ENCODE results near the gene GFRAL.
A peak's percentile ranks its signal among the peaks of the same experiment; 100 is the strongest.

The GFRAL gene

GRCh38 chr6:55438203-55438602 is 110.9 kb downstream of the GFRAL start:
- peaks cover 0 to 1% of the 10 kb centered on the region in 2 donors for H3K4me1 ChIP-seq (ENCODE audit: control insufficient read depth in 2 of 2, insufficient read depth in 1 of 2, low read depth in 1 of 2, low read length in 2 of 2)
- no CpG with 5 or more reads among the region's 3 CpGs for WGBS, 2 donors (ENCODE audit: extremely low coverage in 2 of 2, insufficient read length in 2 of 2, insufficient replicate concordance in 1 of 2)
- H3K9me3 ChIP-seq (replicated peaks in 1 of 2; ENCODE audit: control insufficient read depth in 2 of 2, insufficient read depth in 1 of 2, low read depth in 1 of 2, low read length in 2 of 2), result no peaks in the 10 kb centered on the region
- H3K79me1 ChIP-seq (ENCODE audit: low read depth, low read length), result no peaks in the 10 kb centered on the region
- no peak overlapping the region for H3K9ac ChIP-seq (ENCODE audit: low read depth, low read length, poor library complexity)
- no peak overlapping the region for H3K4me2 ChIP-seq (ENCODE audit: insufficient read depth, low read length, poor library complexity, severe bottlenecking)
- no peak overlapping the region for H2BK15ac ChIP-seq (ENCODE audit: low read length)
- H3K27me3 ChIP-seq (ENCODE audit: control insufficient read depth in 3 of 3, insufficient read depth in 3 of 3, low read depth in 1 of 3, low read length in 3 of 3), result no peaks in the 10 kb centered on the region
- no peak for DNase-seq (ENCODE audit: low spot score)
- no peak overlapping the region for H3K4ac ChIP-seq (ENCODE audit: low read length)
- H3K27ac ChIP-seq (replicated peaks; ENCODE audit: low read length), result no peak overlapping the region
- H3K18ac ChIP-seq (ENCODE audit: low read length), result no peak overlapping the region
- H3K4me3 ChIP-seq (ENCODE audit: low read length in 2 of 2), result no peak overlapping the region
- no peaks in the 10 kb centered on the region for H3K36me3 ChIP-seq (replicated peaks in 1 of 2; ENCODE audit: control insufficient read depth in 2 of 2, insufficient read depth in 2 of 2, low read length in 2 of 2)
- no peak overlapping the region for H3K23ac ChIP-seq (ENCODE audit: low read depth, low read length, poor library complexity)
- H4K91ac ChIP-seq (ENCODE audit: low read depth, low read length, poor library complexity), result no peak overlapping the region
- H2BK120ac ChIP-seq (ENCODE audit: low read depth, low read length), result no peak overlapping the region
- H3K14ac ChIP-seq (ENCODE audit: low read length), result no peak overlapping the region
- H2AK5ac ChIP-seq (ENCODE audit: low read depth, low read length), result no peak overlapping the region
- no peak overlapping the region for H2AFZ ChIP-seq (ENCODE audit: low read length)
- no peak overlapping the region for H2BK5ac ChIP-seq (ENCODE audit: low read length)
- H4K8ac ChIP-seq (ENCODE audit: low read depth, low read length), result no peak overlapping the region
- H2BK12ac ChIP-seq (ENCODE audit: low read length), result no peak overlapping the region

- H2BK120ac ChIP-seq (ENCODE audit: low read depth, low read length), result no peak overlapping the region
Observed at GRCh38 chr6:55443238-55444134, 116.2 kb downstream of the GFRAL start.

GRCh38 chr6:55445648-55446204 is 118.5 kb downstream of the GFRAL start:
- Histone ChIP-seq H3K23ac (ENCODE audit: low read depth, low read length, poor library complexity) (no peak overlapping the region), H2BK5ac (ENCODE audit: low read length) (no peak overlapping the region), H3K9ac (ENCODE audit: low read depth, low read length, poor library complexity) (no peak overlapping the region), H2BK15ac (ENCODE audit: low read length) (no peak overlapping the region), H2BK12ac (ENCODE audit: low read length) (no peak overlapping the region), H3K4me2 (ENCODE audit: insufficient read depth, low read length, poor library complexity, severe bottlenecking) (no peak overlapping the region), H4K91ac (ENCODE audit: low read depth, low read length, poor library complexity) (no peak overlapping the region), H2AK5ac (ENCODE audit: low read depth, low read length) (no peak overlapping the region), H3K14ac (ENCODE audit: low read length) (no peak overlapping the region), H3K9me3 (replicated peaks in 1 of 2; ENCODE audit: control insufficient read depth in 2 of 2, insufficient read depth in 1 of 2, low read depth in 1 of 2, low read length in 2 of 2) (no peaks in the 10 kb centered on the region), H3K4me1 (ENCODE audit: control insufficient read depth in 2 of 2, insufficient read depth in 1 of 2, low read depth in 1 of 2, low read length in 2 of 2) (no peaks in the 10 kb centered on the region), H3K79me1 (ENCODE audit: low read depth, low read length) (no peaks in the 10 kb centered on the region), H3K27ac (replicated peaks; ENCODE audit: low read length) (no peak overlapping the region), H3K4me3 (ENCODE audit: low read length in 2 of 2) (no peak overlapping the region), H2AFZ (ENCODE audit: low read length) (peak overlapping the region; percentile 43), H4K8ac (ENCODE audit: low read depth, low read length) (no peak overlapping the region), H2BK120ac (ENCODE audit: low read depth, low read length) (no peak overlapping the region), H3K18ac (ENCODE audit: low read length) (no peak overlapping the region), H3K36me3 (replicated peaks in 1 of 2; ENCODE audit: control insufficient read depth in 2 of 2, insufficient read depth in 2 of 2, low read length in 2 of 2) (no peaks in the 10 kb centered on the region), H3K4ac (ENCODE audit: low read length) (no peak overlapping the region), H3K27me3 (ENCODE audit: control insufficient read depth in 3 of 3, insufficient read depth in 3 of 3, low read depth in 1 of 3, low read length in 3 of 3) (no peaks in the 10 kb centered on the region)
- WGBS, 2 donors (ENCODE audit: extremely low coverage in 2 of 2, insufficient read length in 2 of 2, insufficient replicate concordance in 1 of 2), result no CpG with 5 or more reads among the region's 1 CpG
- DNase-seq (ENCODE audit: low spot score), result peak; percentile 32

More at GRCh38 chr6:55443238-55444134, 116.2 kb downstream of the GFRAL start:
- Histone ChIP-seq H3K4ac (ENCODE audit: low read length) (no peak overlapping the region), H3K27ac (replicated peaks; ENCODE audit: low read length) (no peak overlapping the region), H3K4me2 (ENCODE audit: insufficient read depth, low read length, poor library complexity, severe bottlenecking) (no peak overlapping the region), H2AFZ (ENCODE audit: low read length) (no peak overlapping the region), H3K9ac (ENCODE audit: low read depth, low read length, poor library complexity) (no peak overlapping the region), H3K9me3 (replicated peaks in 1 of 2; ENCODE audit: control insufficient read depth in 2 of 2, insufficient read depth in 1 of 2, low read depth in 1 of 2, low read length in 2 of 2) (no peaks in the 10 kb centered on the region), H3K14ac (ENCODE audit: low read length) (no peak overlapping the region), H3K4me1 (ENCODE audit: control insufficient read depth in 2 of 2, insufficient read depth in 1 of 2, low read depth in 1 of 2, low read length in 2 of 2) (no peaks in the 10 kb centered on the region), H2AK5ac (ENCODE audit: low read depth, low read length) (no peak overlapping the region), H3K4me3 (ENCODE audit: low read length in 2 of 2) (no peak overlapping the region), H2BK12ac (ENCODE audit: low read length) (no peak overlapping the region), H2BK15ac (ENCODE audit: low read length) (no peak overlapping the region), H2BK5ac (ENCODE audit: low read length) (no peak overlapping the region), H3K79me1 (ENCODE audit: low read depth, low read length) (no peaks in the 10 kb centered on the region), H3K36me3 (replicated peaks in 1 of 2; ENCODE audit: control insufficient read depth in 2 of 2, insufficient read depth in 2 of 2, low read length in 2 of 2) (no peaks in the 10 kb centered on the region), H4K8ac (ENCODE audit: low read depth, low read length) (no peak overlapping the region), H3K23ac (ENCODE audit: low read depth, low read length, poor library complexity) (no peak overlapping the region), H3K27me3 (ENCODE audit: control insufficient read depth in 3 of 3, insufficient read depth in 3 of 3, low read depth in 1 of 3, low read length in 3 of 3) (no peaks in the 10 kb centered on the region), H3K18ac (ENCODE audit: low read length) (no peak overlapping the region), H4K91ac (ENCODE audit: low read depth, low read length, poor library complexity) (no peak overlapping the region)
- WGBS, 2 donors (ENCODE audit: extremely low coverage in 2 of 2, insufficient read length in 2 of 2, insufficient replicate concordance in 1 of 2), result no CpG with 5 or more reads among the region's 7 CpGs
- no peak for DNase-seq (ENCODE audit: low spot score)

GRCh38 chr6:55447891-55448290 is 120.6 kb downstream of the GFRAL start:
- H3K27ac ChIP-seq (replicated peaks; ENCODE audit: low read length), result no peak overlapping the region
- H2BK12ac ChIP-seq (ENCODE audit: low read length), result no peak overlapping the region
- H3K23ac ChIP-seq (ENCODE audit: low read depth, low read length, poor library complexity), result no peak overlapping the region
- H2BK120ac ChIP-seq (ENCODE audit: low read depth, low read length), result no peak overlapping the region
- H3K9ac ChIP-seq (ENCODE audit: low read depth, low read length, poor library complexity), result no peak overlapping the region
- no peaks in the 10 kb centered on the region for H3K27me3 ChIP-seq (ENCODE audit: control insufficient read depth in 3 of 3, insufficient read depth in 3 of 3, low read depth in 1 of 3, low read length in 3 of 3)
- H3K36me3 ChIP-seq (replicated peaks in 1 of 2; ENCODE audit: control insufficient read depth in 2 of 2, insufficient read depth in 2 of 2, low read length in 2 of 2), result no peaks in the 10 kb centered on the region
- no peaks in the 10 kb centered on the region for H3K4me1 ChIP-seq (ENCODE audit: control insufficient read depth in 2 of 2, insufficient read depth in 1 of 2, low read depth in 1 of 2, low read length in 2 of 2)
- no peak overlapping the region for H2AK5ac ChIP-seq (ENCODE audit: low read depth, low read length)
- H4K91ac ChIP-seq (ENCODE audit: low read depth, low read length, poor library complexity), result no peak overlapping the region
- H4K8ac ChIP-seq (ENCODE audit: low read depth, low read length), result no peak overlapping the region
- no peak overlapping the region for H2BK15ac ChIP-seq (ENCODE audit: low read length)
- H3K4ac ChIP-seq (ENCODE audit: low read length), result no peak overlapping the region
- no peak overlapping the region for H3K18ac ChIP-seq (ENCODE audit: low read length)
- no peak for DNase-seq (ENCODE audit: low spot score)
- no peak overlapping the region for H2BK5ac ChIP-seq (ENCODE audit: low read length)
- H3K4me2 ChIP-seq (ENCODE audit: insufficient read depth, low read length, poor library complexity, severe bottlenecking), result no peak overlapping the region
- no CpG with 5 or more reads among the region's 3 CpGs for WGBS, 2 donors (ENCODE audit: extremely low coverage in 2 of 2, insufficient read length in 2 of 2, insufficient replicate concordance in 1 of 2)
- no peaks in the 10 kb centered on the region for H3K9me3 ChIP-seq (replicated peaks in 1 of 2; ENCODE audit: control insufficient read depth in 2 of 2, insufficient read depth in 1 of 2, low read depth in 1 of 2, low read length in 2 of 2)
- H3K79me1 ChIP-seq (ENCODE audit: low read depth, low read length), result no peaks in the 10 kb centered on the region
- H3K4me3 ChIP-seq (ENCODE audit: low read length in 2 of 2), result no peak overlapping the region
- H2AFZ ChIP-seq (ENCODE audit: low read length), result no peak overlapping the region
- H3K14ac ChIP-seq (ENCODE audit: low read length), result no peak overlapping the region
